Measurements from ENCODE around the gene SRRD.

DNA sequence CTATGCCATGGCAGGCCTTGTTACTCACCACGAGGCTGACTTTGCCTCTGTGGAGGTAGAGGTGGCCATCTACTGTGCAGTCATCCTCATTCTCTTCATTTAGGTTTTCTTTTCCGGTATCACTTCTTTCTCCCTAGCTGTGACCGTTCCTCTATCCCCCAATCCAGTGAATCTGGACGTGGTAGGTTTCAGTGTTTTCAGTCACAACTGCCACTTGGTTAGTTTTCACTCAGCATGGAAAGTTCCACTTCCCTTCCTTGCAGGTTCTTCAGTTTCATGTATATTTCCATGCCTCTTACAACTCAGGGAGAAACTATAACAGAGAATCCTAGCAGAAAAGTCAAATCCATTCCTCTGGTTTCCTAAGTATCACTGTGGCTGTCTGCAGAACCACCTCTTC lies 2.0 kb upstream of the SRRD start:
- no peak for TF ChIP-seq POLR2AphosphoS5 (IDR thresholded peaks at IDR 0.05)
- TF ChIP-seq, protein P1, sequence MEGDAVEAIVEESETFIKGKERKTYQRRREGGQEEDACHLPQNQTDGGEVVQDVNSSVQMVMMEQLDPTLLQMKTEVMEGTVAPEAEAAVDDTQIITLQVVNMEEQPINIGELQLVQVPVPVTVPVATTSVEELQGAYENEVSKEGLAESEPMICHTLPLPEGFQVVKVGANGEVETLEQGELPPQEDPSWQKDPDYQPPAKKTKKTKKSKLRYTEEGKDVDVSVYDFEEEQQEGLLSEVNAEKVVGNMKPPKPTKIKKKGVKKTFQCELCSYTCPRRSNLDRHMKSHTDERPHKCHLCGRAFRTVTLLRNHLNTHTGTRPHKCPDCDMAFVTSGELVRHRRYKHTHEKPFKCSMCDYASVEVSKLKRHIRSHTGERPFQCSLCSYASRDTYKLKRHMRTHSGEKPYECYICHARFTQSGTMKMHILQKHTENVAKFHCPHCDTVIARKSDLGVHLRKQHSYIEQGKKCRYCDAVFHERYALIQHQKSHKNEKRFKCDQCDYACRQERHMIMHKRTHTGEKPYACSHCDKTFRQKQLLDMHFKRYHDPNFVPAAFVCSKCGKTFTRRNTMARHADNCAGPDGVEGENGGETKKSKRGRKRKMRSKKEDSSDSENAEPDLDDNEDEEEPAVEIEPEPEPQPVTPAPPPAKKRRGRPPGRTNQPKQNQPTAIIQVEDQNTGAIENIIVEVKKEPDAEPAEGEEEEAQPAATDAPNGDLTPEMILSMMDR (IDR thresholded peaks at IDR 0.05): no peak

All from breast epithelium (tissue), 3 donors.